OCI-LY1 (cell line): ENCODE data around the gene NOL6.

Experiments used
- H2AFZ ChIP-seq: fragments of 200-600 bp; sonication (generic), shearing (Covaris generic); 2 replicates; pipeline ENCODE4 v1.6.0; 2014; ENCODE audit warnings: antibody characterized with exemption, mild to moderate bottlenecking, low read length
- H3F3A ChIP-seq: fragments of 200-600 bp; sonication (generic), shearing (Covaris generic); 2 replicates; pipeline ENCODE4 v1.6.0; 2014; ENCODE audit warnings: mild to moderate bottlenecking, antibody characterized with exemption, low read length, moderate library complexity; ENCODE audit not compliant: insufficient read depth
- H3K27ac ChIP-seq: fragments of 200-600 bp; sonication (generic); 2 replicates; pipeline ENCODE4 v1.5.1; 2014; ENCODE audit warnings: low read length, mixed run types, mild to moderate bottlenecking, low read depth; ENCODE audit not compliant: poor library complexity, severe bottlenecking
- H3K27me3 ChIP-seq: fragments of 200-600 bp; sonication (generic); 2 replicates; pipeline ENCODE4 v1.6.0; 2014; ENCODE audit warnings: antibody characterized with exemption, mild to moderate bottlenecking, low read length, moderate library complexity; ENCODE audit not compliant: insufficient read depth
- H3K36me3 ChIP-seq: fragments of 200-600 bp; sonication (generic); 2 replicates; pipeline ENCODE4 v1.6.1; 2014; ENCODE audit warnings: mild to moderate bottlenecking, antibody characterized with exemption, low read length, moderate library complexity, mixed read lengths; ENCODE audit not compliant: insufficient read depth
- H3K4me1 ChIP-seq: fragments of 200-600 bp; sonication (generic); 2 replicates; pipeline ENCODE4 v1.5.1; 2014; ENCODE audit warnings: mild to moderate bottlenecking, low read length, moderate library complexity; ENCODE audit not compliant: insufficient read depth, severe bottlenecking
- H3K4me2 ChIP-seq: fragments of 200-600 bp; sonication (generic), shearing (Covaris generic); 2 replicates; pipeline ENCODE4 v1.6.1; 2014; ENCODE audit warnings: low read length
- H3K4me3 ChIP-seq: fragments of 200-600 bp; sonication (generic); 2 replicates; pipeline ENCODE4 v1.5.1; 2014; ENCODE audit warnings: low read length, low read depth, mild to moderate bottlenecking, mixed read lengths; ENCODE audit not compliant: poor library complexity, severe bottlenecking
- H3K79me2 ChIP-seq: fragments of 200-600 bp; shearing (Covaris generic); 2 replicates; pipeline ENCODE4 v1.6.1; 2016; ENCODE audit warnings: mixed run types, low read length, mixed read lengths; ENCODE audit not compliant: insufficient read depth
- H3K9ac ChIP-seq: fragments of 200-600 bp; sonication (generic), shearing (Covaris generic); 2 replicates; pipeline ENCODE4 v1.6.1; 2014; ENCODE audit warnings: mild to moderate bottlenecking, low read length, mixed read lengths
- H3K9me2 ChIP-seq: fragments of 200-600 bp; sonication (generic), shearing (Covaris generic); 2 replicates; pipeline ENCODE4 v1.6.1; 2014; ENCODE audit warnings: low read depth, mild to moderate bottlenecking, low read length, mixed read lengths
- H3K9me3 ChIP-seq: fragments of 200-600 bp; shearing (Covaris generic); 2 replicates; pipeline ENCODE4 v1.6.1; 2014; ENCODE audit warnings: low read length, mixed read lengths
- H4K20me1 ChIP-seq: fragments of 200-600 bp; sonication (generic), shearing (Covaris generic); 2 replicates; pipeline ENCODE4 v1.6.0; 2016; ENCODE audit warnings: mild to moderate bottlenecking, low read length; ENCODE audit not compliant: insufficient read depth
- EZH2 ChIP-seq: fragments of 200-600 bp; sonication (generic), shearing (Covaris generic); IDR thresholded peaks from 2 replicates; pipeline ENCODE4 v1.8.0; 2017; ENCODE audit warnings: borderline replicate concordance, mixed run types, mild to moderate bottlenecking, antibody characterized with exemption, low read length, moderate library complexity, mixed read lengths
- TF ChIP-seq, protein P1 (sequence below): fragments of 200-600 bp; sonication (generic), shearing (Covaris generic); IDR thresholded peaks from 2 replicates; pipeline ENCODE4 v1.5.1; 2017; ENCODE audit warnings: mild to moderate bottlenecking, antibody characterized with exemption, low read length, moderate library complexity, mixed read lengths

NOL6 gene

DNA sequence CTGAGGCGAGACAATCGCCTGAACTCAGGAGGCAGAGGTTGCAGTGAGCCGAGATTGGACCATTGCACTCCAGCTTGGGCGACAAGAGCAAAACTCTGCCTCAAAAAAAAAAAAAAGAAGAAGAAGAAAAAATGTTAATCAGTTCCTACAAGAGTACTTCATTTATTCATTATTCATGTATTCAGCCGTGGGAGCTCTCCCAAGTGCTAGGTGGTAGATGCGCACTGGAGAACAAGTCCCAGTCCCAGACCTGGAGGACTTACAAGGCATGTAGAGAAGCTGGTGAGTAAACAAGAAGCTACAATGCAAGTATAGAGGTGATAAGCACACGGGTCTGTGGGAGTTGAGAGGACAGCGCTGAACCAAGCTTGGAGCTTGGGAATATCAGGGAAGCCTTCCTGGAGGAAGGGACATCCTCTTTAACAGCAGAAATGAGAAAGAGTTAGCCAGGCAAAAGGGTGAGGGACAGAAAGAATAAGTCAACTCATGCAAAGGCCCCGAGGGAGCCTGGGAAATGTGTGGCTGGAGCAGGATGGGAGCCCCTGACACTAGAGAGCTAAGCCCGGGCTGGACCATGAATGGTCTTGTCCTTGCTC, 53.9 kb downstream of the NOL6 start:
- Histone ChIP-seq H3K36me3 (no peaks in the 10 kb centered on the region), H3K9me3 (no peaks in the 10 kb centered on the region), H3K27ac (no peak overlapping the region), H3K4me2 (no peak overlapping the region), H3K4me1 (peaks cover 11% of the 10 kb centered on the region), H3F3A (no peaks in the 10 kb centered on the region), H3K27me3 (peaks cover 13% of the 10 kb centered on the region), H3K4me3 (no peak overlapping the region), H3K9ac (no peak overlapping the region), H4K20me1 (no peaks in the 10 kb centered on the region), H3K79me2 (no peaks in the 10 kb centered on the region), H2AFZ (no peak overlapping the region), H3K9me2 (no peaks in the 10 kb centered on the region)
- TF ChIP-seq EZH2: no peak
- TF ChIP-seq, protein P1, sequence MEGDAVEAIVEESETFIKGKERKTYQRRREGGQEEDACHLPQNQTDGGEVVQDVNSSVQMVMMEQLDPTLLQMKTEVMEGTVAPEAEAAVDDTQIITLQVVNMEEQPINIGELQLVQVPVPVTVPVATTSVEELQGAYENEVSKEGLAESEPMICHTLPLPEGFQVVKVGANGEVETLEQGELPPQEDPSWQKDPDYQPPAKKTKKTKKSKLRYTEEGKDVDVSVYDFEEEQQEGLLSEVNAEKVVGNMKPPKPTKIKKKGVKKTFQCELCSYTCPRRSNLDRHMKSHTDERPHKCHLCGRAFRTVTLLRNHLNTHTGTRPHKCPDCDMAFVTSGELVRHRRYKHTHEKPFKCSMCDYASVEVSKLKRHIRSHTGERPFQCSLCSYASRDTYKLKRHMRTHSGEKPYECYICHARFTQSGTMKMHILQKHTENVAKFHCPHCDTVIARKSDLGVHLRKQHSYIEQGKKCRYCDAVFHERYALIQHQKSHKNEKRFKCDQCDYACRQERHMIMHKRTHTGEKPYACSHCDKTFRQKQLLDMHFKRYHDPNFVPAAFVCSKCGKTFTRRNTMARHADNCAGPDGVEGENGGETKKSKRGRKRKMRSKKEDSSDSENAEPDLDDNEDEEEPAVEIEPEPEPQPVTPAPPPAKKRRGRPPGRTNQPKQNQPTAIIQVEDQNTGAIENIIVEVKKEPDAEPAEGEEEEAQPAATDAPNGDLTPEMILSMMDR: no peak

DNA sequence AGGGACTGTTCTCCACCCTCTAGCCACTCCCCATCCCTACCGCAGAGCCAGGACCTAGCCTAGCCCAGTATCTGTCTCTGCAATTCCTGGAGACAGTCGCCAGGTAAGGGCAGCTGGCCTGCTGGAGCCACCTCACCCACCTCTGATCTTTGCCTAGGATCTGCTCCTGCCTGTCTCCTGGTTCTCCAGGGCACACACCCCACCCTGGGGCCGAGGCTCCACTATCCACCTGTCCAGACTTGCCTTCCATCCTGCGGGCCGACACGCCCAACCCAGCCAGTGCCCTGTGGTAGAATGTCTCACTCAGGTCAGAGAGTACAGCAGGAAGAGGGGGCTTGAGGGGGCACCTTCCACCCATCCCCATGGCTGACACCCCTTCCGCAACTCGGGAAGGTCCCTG, 55.6 kb downstream of the NOL6 start:
- H3K36me3 ChIP-seq: no peaks in the 10 kb centered on the region
- no peak overlapping the region for H3K27ac ChIP-seq
- no peak overlapping the region for H3K4me2 ChIP-seq
- no peak overlapping the region for H3K4me3 ChIP-seq
- H2AFZ ChIP-seq: no peak overlapping the region
- peaks cover 20% of the 10 kb centered on the region for H3K4me1 ChIP-seq
- no peak for TF ChIP-seq EZH2
- TF ChIP-seq, protein P1: no peak
- no peaks in the 10 kb centered on the region for H3K79me2 ChIP-seq
- H3F3A ChIP-seq: no peaks in the 10 kb centered on the region
- H3K9ac ChIP-seq: no peak overlapping the region
- no peaks in the 10 kb centered on the region for H3K9me2 ChIP-seq
- no peaks in the 10 kb centered on the region for H3K9me3 ChIP-seq
- H4K20me1 ChIP-seq: no peaks in the 10 kb centered on the region
- H3K27me3 ChIP-seq: peaks cover 13% of the 10 kb centered on the region

DNA sequence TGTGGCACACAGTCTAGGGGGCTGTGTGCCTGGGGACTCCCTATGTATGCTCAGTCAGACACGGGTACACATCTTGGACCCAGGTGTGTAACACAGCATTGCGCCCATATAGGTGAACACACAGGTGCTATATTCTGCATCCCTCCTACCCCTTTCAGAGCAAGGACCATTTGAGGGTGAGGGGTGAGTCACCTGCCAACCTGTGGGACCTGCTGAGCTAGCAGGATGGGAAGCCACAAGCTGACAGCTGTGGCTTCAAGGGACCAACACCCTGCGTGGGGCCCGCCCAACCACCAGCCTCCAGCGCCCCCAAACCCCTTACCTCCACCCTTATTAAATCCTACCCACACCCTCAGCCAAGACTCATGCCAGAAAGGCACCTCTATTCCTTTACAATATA, 56.7 kb downstream of the NOL6 start:
- Histone ChIP-seq H3K9me2 (no peaks in the 10 kb centered on the region), H3K36me3 (no peaks in the 10 kb centered on the region), H2AFZ (no peak overlapping the region), H3K27ac (no peak overlapping the region), H3F3A (no peaks in the 10 kb centered on the region), H3K9ac (no peak overlapping the region), H3K79me2 (no peaks in the 10 kb centered on the region), H3K4me3 (no peak overlapping the region), H3K4me1 (peaks cover 20% of the 10 kb centered on the region), H3K4me2 (no peak overlapping the region), H4K20me1 (no peaks in the 10 kb centered on the region), H3K27me3 (peaks cover 13% of the 10 kb centered on the region), H3K9me3 (no peaks in the 10 kb centered on the region)
- TF ChIP-seq EZH2: no peak
- TF ChIP-seq, protein P1: no peak
